Hepatocyte (in vitro differentiated cells): ENCODE measurements around the gene LRRC38. TPM values are rescaled to one million over a fixed set of nuclear protein-coding genes. Genes with fewer than 3 reads are reported as not detected.

Experiments used
- DNase-seq: peaks from one replicate; pipeline ENCODE4 v3.0.0-alpha.2; 2016; ENCODE audit warnings: low spot score
- H2AFZ ChIP-seq: fragments of 200-600 bp; sonication (generic); 2 replicates; pipeline ENCODE4 v1.6.0; 2016; ENCODE audit warnings: antibody characterized with exemption, mild to moderate bottlenecking
- H3K27ac ChIP-seq: fragments of 200-600 bp; sonication (generic); 2 replicates; pipeline ENCODE4 v1.5.1; 2016; ENCODE audit warnings: mild to moderate bottlenecking
- H3K27me3 ChIP-seq: fragments of 200-600 bp; sonication (generic); 2 replicates; pipeline ENCODE4 v1.6.1; 2016
- H3K36me3 ChIP-seq: fragments of 200-600 bp; sonication (generic); replicated peaks from 2 replicates; pipeline ENCODE4 v1.5.1; 2016; ENCODE audit warnings: low read depth; ENCODE audit not compliant: insufficient read depth
- H3K4me1 ChIP-seq: fragments of 200-600 bp; sonication (generic); 2 replicates; pipeline ENCODE4 v1.5.1; 2016; ENCODE audit warnings: mild to moderate bottlenecking, moderate library complexity; ENCODE audit not compliant: insufficient read depth
- H3K4me2 ChIP-seq: fragments of 200-600 bp; sonication (generic); 2 replicates; pipeline ENCODE4 v1.6.0; 2016
- H3K4me3 ChIP-seq: fragments of 200-600 bp; sonication (generic); 2 replicates; pipeline ENCODE4 v1.5.1; 2016; ENCODE audit warnings: mild to moderate bottlenecking
- H3K79me2 ChIP-seq: fragments of 200-600 bp; sonication (generic); 2 replicates; pipeline ENCODE4 v1.6.0; 2017; ENCODE audit warnings: mild to moderate bottlenecking
- H3K9me2 ChIP-seq: fragments of 200-600 bp; sonication (generic); replicated peaks from 2 replicates; pipeline ENCODE4 v1.6.0; 2017; ENCODE audit warnings: mild to moderate bottlenecking; ENCODE audit not compliant: insufficient read depth
- H3K9me3 ChIP-seq: fragments of 200-600 bp; sonication (generic); 2 replicates; pipeline ENCODE4 v1.5.1; 2016; ENCODE audit warnings: low read depth, mild to moderate bottlenecking
- H4K20me1 ChIP-seq: fragments of 200-600 bp; sonication (generic); 2 replicates; pipeline ENCODE4 v1.6.0; 2016; ENCODE audit warnings: mild to moderate bottlenecking; ENCODE audit not compliant: insufficient read depth, poor library complexity, severe bottlenecking
- CTCF ChIP-seq: fragments of 200-600 bp; sonication (generic); IDR thresholded peaks from 2 replicates; pipeline ENCODE4 v1.5.1; 2016; ENCODE audit warnings: antibody characterized with exemption, mild to moderate bottlenecking; ENCODE audit not compliant: poor library complexity
- EZH2 ChIP-seq: fragments of 200-600 bp; sonication (generic); IDR thresholded peaks from 2 replicates; pipeline ENCODE4 v1.6.1; 2016; ENCODE audit warnings: antibody characterized with exemption, mild to moderate bottlenecking, borderline replicate concordance
- EZH2phosphoT487 ChIP-seq: fragments of 200-600 bp; sonication (generic); IDR thresholded peaks from one replicate; pipeline ENCODE4 v1.6.1; 2018; ENCODE audit warnings: antibody characterized with exemption, mild to moderate bottlenecking, low read depth, moderate library complexity; ENCODE audit not compliant: unreplicated experiment, severe bottlenecking
- WGBS: methylation state at CpG from one replicate; pipeline ENCODE4 v1.1.6; 2016; ENCODE audit warnings: low lambda C conversion rate; ENCODE audit errors: missing lambda C conversion rate; 5-methylcytosine and 5-hydroxymethylcytosine counted together
- polyA plus RNA-seq: library from polyadenylated mRNA; unstranded; fragments of >200 nt; fragmentation: Nextera tagmentation; extraction: Ambion mirVana; gene quantifications from 2 replicates; pipeline ENCODE4 v1.2.1, GENCODE V29; 2016
- total RNA-seq: library from RNA; depleted of rRNA; stranded (reverse); fragments of >200 nt; gene quantifications from 2 replicates; pipeline ENCODE4 v1.2.3, GENCODE V29; 2014

LRRC38 gene
- total and polyA plus RNA-seq, 2 experiments from 2014 or later, result 3.8 to 26.7 TPM

- DNase-seq, result no peak
- Histone ChIP-seq H3K27me3 (no peaks in the 10 kb centered on the region), H4K20me1 (no peaks in the 10 kb centered on the region), H3K4me1 (peaks cover 15% of the 10 kb centered on the region), H3K9me3 (no peaks in the 10 kb centered on the region), H3K4me2 (no peak overlapping the region), H2AFZ (no peak overlapping the region), H3K27ac (no peak overlapping the region), H3K79me2 (no peaks in the 10 kb centered on the region), H3K36me3 (no peaks in the 10 kb centered on the region), H3K4me3 (no peak overlapping the region), H3K9me2 (no peaks in the 10 kb centered on the region)
- 86% methylated on average over 6 of the region's 6 CpGs for WGBS
- TF ChIP-seq EZH2 (no peak), CTCF (no peak), EZH2phosphoT487 (no peak)
Measured at GRCh38 chr1:13548281-13548680, 34.5 kb upstream of the LRRC38 start.

- no peak for DNase-seq
- Histone ChIP-seq H2AFZ (no peak overlapping the region), H3K79me2 (no peaks in the 10 kb centered on the region), H3K4me3 (no peak overlapping the region), H3K36me3 (no peaks in the 10 kb centered on the region), H3K4me2 (no peak overlapping the region), H3K9me2 (no peaks in the 10 kb centered on the region), H3K27me3 (no peaks in the 10 kb centered on the region), H4K20me1 (no peaks in the 10 kb centered on the region), H3K27ac (no peak overlapping the region), H3K4me1 (peaks cover 15% of the 10 kb centered on the region), H3K9me3 (no peaks in the 10 kb centered on the region)
- 57% methylated on average over 3 of the region's 3 CpGs for WGBS
- TF ChIP-seq EZH2 (no peak), CTCF (no peak), EZH2phosphoT487 (no peak)
Measured at GRCh38 chr1:13546791-13547190, 33.0 kb upstream of the LRRC38 start.

- no peak overlapping the region for H2AFZ ChIP-seq
- H3K27me3 ChIP-seq, result no peaks in the 10 kb centered on the region
- DNase-seq, result no peak
- H3K27ac ChIP-seq, result no peak overlapping the region
- H3K4me3 ChIP-seq, result no peak overlapping the region
- H3K9me3 ChIP-seq, result no peaks in the 10 kb centered on the region
- H3K4me2 ChIP-seq, result no peak overlapping the region
- H3K79me2 ChIP-seq, result no peaks in the 10 kb centered on the region
- H3K36me3 ChIP-seq, result no peaks in the 10 kb centered on the region
- 65% methylated on average over 5 of the region's 5 CpGs for WGBS
- no peaks in the 10 kb centered on the region for H4K20me1 ChIP-seq
- TF ChIP-seq EZH2phosphoT487, result no peak
- no peak for TF ChIP-seq CTCF
- no peak for TF ChIP-seq EZH2
- H3K9me2 ChIP-seq, result no peaks in the 10 kb centered on the region
- H3K4me1 ChIP-seq, result peaks cover 6% of the 10 kb centered on the region
Measured at GRCh38 chr1:13544221-13544556, 30.4 kb upstream of the LRRC38 start.
